Heart left ventricle (tissue), 16 donors: ENCODE data around the gene KRT7. TPM values are rescaled to one million over a fixed set of nuclear protein-coding genes. Genes with fewer than 3 reads are reported as not detected.
A peak's percentile ranks its signal among the peaks of the same experiment; 100 is the strongest.
"Not testable (repeated sequence)": the region's sequence is repeated elsewhere in the genome, so short reads cannot be mapped to it uniquely, and the experiment has no call there.

Experiments used
- ATAC-seq, 4 donors: fragments of 200-7000 bp; cut with Tn5 transposase; one replicate each; pipeline ENCODE4 v1.9.1; 2020 to 2022; ENCODE audit warnings: moderate library complexity in 4 of 4, mild to moderate bottlenecking in 3 of 4, moderate number of reproducible peaks in 1 of 4
- DNase-seq, 5 donors: peaks; one replicate each; pipeline ENCODE4 v3.0.0-alpha.2; 2020
- H3K27ac ChIP-seq, 12 donors: fragments of 200-600 bp; sonication (generic) in 4 of 12; one replicate each; pipeline versions ENCODE4 v1.5.0 to v1.8.0; 2016 to 2022; ENCODE audit warnings: mild to moderate bottlenecking in 2 of 12
- H3K27me3 ChIP-seq, 9 donors: fragments of 200-600 bp; sonication (generic) in 2 of 9; one replicate each; pipeline versions ENCODE4 v1.5.1 to v1.8.0; 2016 to 2022; ENCODE audit warnings: mild to moderate bottlenecking in 3 of 9
- H3K36me3 ChIP-seq, 9 donors: fragments of 200-600 bp; sonication (generic) in 2 of 9; one replicate each; pipeline versions ENCODE4 v1.5.0 to v1.8.0; 2018 to 2022; ENCODE audit warnings: mild to moderate bottlenecking in 2 of 9
- H3K4me1 ChIP-seq, 12 donors: fragments of 200-600 bp; sonication (generic) in 4 of 12; one replicate each; pipeline versions ENCODE4 v1.5.0 to v1.8.0; 2016 to 2022; ENCODE audit warnings: mild to moderate bottlenecking in 3 of 12
- H3K4me3 ChIP-seq, 12 donors: fragments of 200-600 bp; sonication (generic) in 4 of 12; one replicate each; pipeline versions ENCODE4 v1.5.0 to v1.8.0; 2017 to 2022; ENCODE audit warnings: mild to moderate bottlenecking in 9 of 12, moderate library complexity in 4 of 12
- H3K9me3 ChIP-seq, 12 donors: fragments of 200-600 bp; sonication (generic) in 4 of 12; one replicate each; pipeline versions ENCODE4 v1.5.0 to v1.8.0; 2016 to 2022; ENCODE audit warnings: mild to moderate bottlenecking in 1 of 12
- POLR2A ChIP-seq, 2 donors: fragments of 450-650 bp; IDR thresholded peaks; one replicate each; pipeline ENCODE4 v1.6.1; 2017; ENCODE audit warnings: antibody characterized with exemption in 2 of 2, mild to moderate bottlenecking in 2 of 2, moderate library complexity in 2 of 2
- WGBS, 4 donors: extraction: QIAGEN DNeasy Blood & Tissue Kit in 2 of 4; methylation state at CpG; one replicate each; pipeline versions ENCODE4 v1.1.5 to v1.1.7; 2013 to 2018; 5-methylcytosine and 5-hydroxymethylcytosine counted together
- intact Hi-C, 10 donors: fragments of 100-400 bp; cut with DNase I; formaldehyde crosslinking; loops; one replicate each; pipeline versions ENCODE4 v1.11.1 to v1.14.2; 2022
- polyA plus RNA-seq, 2 donors: library from polyadenylated mRNA; stranded (reverse); fragments of 200-250 nt; gene quantifications; one replicate each; pipeline ENCODE4 v1.2.3, GENCODE V29; 2013
- total RNA-seq, 9 donors: library from RNA; depleted of rRNA in 2 of 9; stranded (reverse); fragments of >200 nt in 2 of 9; fragmentation: NEBNext Ultra II Directional in 3 of 9; extraction: Animal tissue kit (Norgen Biotek cat#: 25700) in 3 of 9; gene quantifications; one replicate each; pipeline versions ENCODE4 v1.1.0 to v1.2.4, GENCODE V29; 2016 to 2023
- TF ChIP-seq, protein P1 (sequence below), 12 donors: fragments of 200-600 bp; sonication (generic) in 4 of 12; IDR thresholded peaks; one replicate each; pipeline versions ENCODE4 v1.5.0 to v1.8.0; 2018 to 2022; ENCODE audit warnings: antibody characterized with exemption in 12 of 12, mild to moderate bottlenecking in 5 of 12
- donor health status: ischemic (EF 13 %, LVEDD 7.1; RV severe dilation, severe dysfunction).
- donor health status: healthy with polysubstance abuse.
- donor health status: DM: no; HTN: yes; CAD: no.
- donor health status: DM: no; HTN: no; CAD: no.
- donor health status: ischemic (EF 25% LVEDD 6.9; RV normal size, moderate dysfunction).
- donor health status: ischemic (EF 25% LVEDD 5.7; RV mildly dilated, moderate dysfunction).
- donor health status: healthy.
- donor health status: DM: yes; HTN: yes; CAD: no.
- donor health status: ischemic (EF 35%, LVEDD 5.7; RV mildly dilated, moderate dysfunction).
- donor health status: nonischemic (EF 11% LVEDD 7.7; RV severe dilation, severe dysfunction).
- donor health status: DM: yes; HTN: yes; CAD: no.
- donor health status: PGD.
- donor health status: ischemic (EF 29% LVEDD 5.4; RV normal size, mild dysfunction).
- donor health status: nonischemic (EF 23%, LVEDD 6.1; RV moderate dilation, normal function).

KRT7 gene
- total and polyA plus RNA-seq, 11 donors, result 0.20 to 56.7 (median 3.1) TPM; not detected in 3

DNA sequence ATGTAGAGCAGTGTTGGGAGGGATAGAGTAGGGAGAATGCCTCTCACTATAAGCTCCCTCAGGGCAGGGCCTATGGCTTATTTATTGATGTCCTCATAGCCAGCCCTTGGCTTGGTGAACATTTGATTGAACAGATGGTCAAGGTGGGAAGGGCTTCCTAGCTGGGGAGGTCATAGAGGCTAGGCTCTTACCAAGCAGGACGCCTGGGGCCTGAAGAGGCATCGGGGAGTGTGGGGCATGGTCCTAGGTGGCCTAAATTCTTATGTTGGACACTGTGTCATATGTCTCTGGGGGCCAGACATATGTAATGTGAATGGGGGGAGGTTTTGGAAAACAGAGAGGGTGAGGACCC lies 23.5 kb downstream of the KRT7 start:
- Histone ChIP-seq H3K4me1 (peaks cover 0 to 13% (median 1%) of the 10 kb centered on the region in 12 donors), H3K9me3 (no peaks in the 10 kb centered on the region), H3K4me3 (no peak overlapping the region), H3K36me3 (no peaks in the 10 kb centered on the region), H3K27me3 (peaks cover 12 to 66% (median 39%) of the 10 kb centered on the region in 9 donors), H3K27ac (no peak overlapping the region)
- intact Hi-C loops, result no loop called here
- ATAC-seq, result no peak
- 39 to 85% (median 65%) methylated on average over 2 of the region's 2 CpGs for WGBS, 4 donors
- TF ChIP-seq, protein P1, sequence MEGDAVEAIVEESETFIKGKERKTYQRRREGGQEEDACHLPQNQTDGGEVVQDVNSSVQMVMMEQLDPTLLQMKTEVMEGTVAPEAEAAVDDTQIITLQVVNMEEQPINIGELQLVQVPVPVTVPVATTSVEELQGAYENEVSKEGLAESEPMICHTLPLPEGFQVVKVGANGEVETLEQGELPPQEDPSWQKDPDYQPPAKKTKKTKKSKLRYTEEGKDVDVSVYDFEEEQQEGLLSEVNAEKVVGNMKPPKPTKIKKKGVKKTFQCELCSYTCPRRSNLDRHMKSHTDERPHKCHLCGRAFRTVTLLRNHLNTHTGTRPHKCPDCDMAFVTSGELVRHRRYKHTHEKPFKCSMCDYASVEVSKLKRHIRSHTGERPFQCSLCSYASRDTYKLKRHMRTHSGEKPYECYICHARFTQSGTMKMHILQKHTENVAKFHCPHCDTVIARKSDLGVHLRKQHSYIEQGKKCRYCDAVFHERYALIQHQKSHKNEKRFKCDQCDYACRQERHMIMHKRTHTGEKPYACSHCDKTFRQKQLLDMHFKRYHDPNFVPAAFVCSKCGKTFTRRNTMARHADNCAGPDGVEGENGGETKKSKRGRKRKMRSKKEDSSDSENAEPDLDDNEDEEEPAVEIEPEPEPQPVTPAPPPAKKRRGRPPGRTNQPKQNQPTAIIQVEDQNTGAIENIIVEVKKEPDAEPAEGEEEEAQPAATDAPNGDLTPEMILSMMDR (IDR thresholded peaks at IDR 0.05), result no peak
- TF ChIP-seq POLR2A (IDR thresholded peaks at IDR 0.05), result no peak
- DNase-seq, result no peak

DNA sequence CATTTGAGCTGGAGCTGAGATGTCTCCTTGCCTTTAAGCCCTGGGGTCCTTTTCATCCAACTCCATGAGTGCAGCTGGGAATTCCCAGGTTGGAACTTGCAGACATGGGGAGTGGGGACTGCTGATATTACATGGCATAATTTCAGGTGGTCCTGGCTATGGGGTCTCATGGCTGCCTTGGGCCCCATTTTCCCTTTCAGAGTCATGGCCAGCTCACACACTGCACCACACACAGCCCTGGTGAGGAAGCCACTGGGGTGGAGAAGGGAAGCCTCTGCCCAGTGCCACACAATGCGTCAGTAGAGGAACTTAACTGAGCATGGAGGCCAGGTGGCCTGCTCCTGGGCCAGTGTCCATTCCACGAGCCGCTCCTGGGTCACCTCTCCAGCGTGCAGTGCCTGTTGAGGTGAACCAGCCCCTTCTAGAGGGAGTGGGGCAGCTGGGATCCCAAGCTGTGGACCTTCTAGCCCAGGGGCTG lies 24.1 kb downstream of the KRT7 start:
- peak in 1 of 4 donors; percentile 18 for ATAC-seq
- H3K4me1 ChIP-seq, result peaks cover 0 to 13% (median 1%) of the 10 kb centered on the region in 12 donors
- H3K27me3 ChIP-seq, result peaks cover 12 to 71% (median 39%) of the 10 kb centered on the region in 9 donors
- DNase-seq, result no peak
- intact Hi-C loops, result no loop called here
- no peaks in the 10 kb centered on the region for H3K36me3 ChIP-seq
- 88 to 93% (median 90%) methylated on average over 3 to 4 of the region's 4 CpGs for WGBS, 4 donors
- no peak overlapping the region for H3K4me3 ChIP-seq
- no peak overlapping the region for H3K27ac ChIP-seq
- H3K9me3 ChIP-seq, result no peaks in the 10 kb centered on the region
- no peak for TF ChIP-seq POLR2A (IDR thresholded peaks at IDR 0.05)
- TF ChIP-seq, protein P1 (IDR thresholded peaks at IDR 0.05), result no peak

DNA sequence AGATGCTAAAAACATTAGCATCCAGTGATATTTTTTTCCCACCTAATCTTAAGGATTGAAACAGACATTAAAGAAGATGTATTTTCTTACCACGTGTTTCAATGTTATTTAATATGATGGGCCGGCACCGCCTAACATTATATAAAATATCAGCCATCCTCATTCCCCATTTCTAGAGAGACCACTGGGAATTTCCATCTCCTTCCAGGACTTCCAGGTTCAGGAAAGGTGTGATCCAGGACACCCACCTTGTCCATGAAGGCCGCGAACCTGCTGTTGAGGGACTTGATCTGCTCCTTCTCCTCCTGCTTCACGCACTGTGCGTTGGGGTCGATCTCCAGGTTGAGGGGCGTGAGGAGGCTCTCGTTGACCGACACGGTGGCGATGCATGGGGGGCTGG lies 24.9 kb downstream of the KRT7 start:
- ATAC-seq, H3K36me3 ChIP-seq, H3K27ac ChIP-seq, H3K9me3 ChIP-seq, DNase-seq, intact Hi-C loops: not testable (repeated sequence)
- Histone ChIP-seq H3K4me3 (peak overlapping the region in 1 of 12 donors; percentile 28), H3K27me3 (peaks cover 12 to 75% (median 39%) of the 10 kb centered on the region in 9 donors), H3K4me1 (peaks cover 0 to 13% (median 1%) of the 10 kb centered on the region in 12 donors)
- 46 to 54% (median 49%) methylated on average over 13 of the region's 13 CpGs for WGBS, 4 donors

DNA sequence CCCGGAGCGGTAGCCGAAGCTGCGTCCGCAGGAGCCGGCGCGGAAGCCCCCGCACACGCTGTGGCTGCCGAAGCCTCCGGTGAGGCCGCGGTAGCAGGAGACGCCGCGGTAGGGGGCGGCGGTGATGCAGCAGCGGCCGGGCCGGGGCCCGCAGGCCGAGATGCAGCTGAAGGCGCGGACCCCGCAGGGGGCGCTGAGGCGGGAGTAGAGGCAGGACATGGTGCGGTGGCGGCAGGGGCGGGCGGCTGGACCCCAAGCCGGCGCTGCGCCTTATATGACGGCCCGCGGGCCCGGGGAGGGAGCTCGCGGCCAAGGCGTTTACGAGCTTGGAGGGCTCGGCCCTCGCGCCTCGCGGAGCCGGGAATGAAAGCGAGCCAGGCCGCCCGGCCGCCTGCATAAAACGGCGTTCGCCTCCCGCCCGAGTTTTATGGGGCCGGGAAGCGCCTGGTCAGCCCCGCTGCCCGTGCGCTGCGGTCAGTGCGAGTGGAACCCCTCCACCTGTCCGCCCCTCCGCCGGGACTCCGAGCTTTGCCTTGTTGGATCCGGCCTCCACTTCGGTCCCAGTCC lies 25.4 kb downstream of the KRT7 start:
- no peaks in the 10 kb centered on the region for H3K36me3 ChIP-seq
- H3K4me1 ChIP-seq, result peaks cover 0 to 13% (median 1%) of the 10 kb centered on the region in 12 donors
- peak in 2 of 4 donors; percentile 18 to 50 for ATAC-seq
- TF ChIP-seq, protein P1 (IDR thresholded peaks at IDR 0.05), result peak in 1 of 12 donors; percentile 21
- no peak for TF ChIP-seq POLR2A (IDR thresholded peaks at IDR 0.05)
- no peaks in the 10 kb centered on the region for H3K9me3 ChIP-seq
- H3K27me3 ChIP-seq, result peaks cover 12 to 80% (median 39%) of the 10 kb centered on the region in 9 donors
- no peak overlapping the region for H3K27ac ChIP-seq
- WGBS, 4 donors, result 3 to 8% (median 6%) methylated on average over 25 to 72 of the region's 72 CpGs
- H3K4me3 ChIP-seq, result peak overlapping the region in 6 of 12 donors; percentile 7 to 28 (median 19)
- intact Hi-C loops, result no loop called here
- no peak for DNase-seq
